HG03469 (cell line): ENCODE results near the gene PANK3.

Source experiments
- ATAC-seq: cut with Tn5 transposase; IDR thresholded peaks from one replicate; pipeline ENCODE4 v1.9.1; 2021; ENCODE audit warnings: mild to moderate bottlenecking, moderate library complexity, moderate number of reproducible peaks; ENCODE audit not compliant: unreplicated experiment

Gene PANK3

GRCh38 chr5:168578538-168579487 lies at the start of gene PANK3:
TSS of gene PANK3 (minus strand) at chr5:168579368. CDS start at chr5:168579283, 85 bp downstream.
- ATAC-seq = peak; percentile 34

- no peak for ATAC-seq
Measured at GRCh38 chr5:168624850-168625364, 45.7 kb upstream of the PANK3 start.

- ATAC-seq = no peak
Measured at GRCh38 chr5:168620807-168621206, 41.6 kb upstream of the PANK3 start.

- ATAC-seq = no peak
Measured at GRCh38 chr5:168614661-168615060, 35.5 kb upstream of the PANK3 start.

GRCh38 chr5:168613996-168614395 lies 34.8 kb upstream of the PANK3 start:
- ATAC-seq = no peak

- no peak for ATAC-seq
Measured at GRCh38 chr5:168613396-168613795, 34.2 kb upstream of the PANK3 start.

GRCh38 chr5:168612996-168613395 lies 33.8 kb upstream of the PANK3 start:
- ATAC-seq = no peak

- no peak for ATAC-seq
Measured at GRCh38 chr5:168612123-168612522, 33.0 kb upstream of the PANK3 start.

- no peak for ATAC-seq
Measured at GRCh38 chr5:168611165-168611564, 32.0 kb upstream of the PANK3 start.

- ATAC-seq = no peak
Measured at GRCh38 chr5:168609806-168610482, 30.8 kb upstream of the PANK3 start.

- ATAC-seq = no peak
Measured at GRCh38 chr5:168608821-168609220, 29.7 kb upstream of the PANK3 start.

GRCh38 chr5:168608386-168608785 lies 29.2 kb upstream of the PANK3 start:
- no peak for ATAC-seq

- no peak for ATAC-seq
Measured at GRCh38 chr5:168607946-168608345, 28.8 kb upstream of the PANK3 start.

GRCh38 chr5:168606562-168606961 lies 27.4 kb upstream of the PANK3 start:
- ATAC-seq = no peak

GRCh38 chr5:168604436-168604835 lies 25.3 kb upstream of the PANK3 start:
- no peak for ATAC-seq

- no peak for ATAC-seq
Measured at GRCh38 chr5:168603746-168604145, 24.6 kb upstream of the PANK3 start.

- ATAC-seq = no peak
Measured at GRCh38 chr5:168602517-168602916, 23.3 kb upstream of the PANK3 start.

- no peak for ATAC-seq
Measured at GRCh38 chr5:168601972-168602371, 22.8 kb upstream of the PANK3 start.

- no peak for ATAC-seq
Measured at GRCh38 chr5:168600409-168600808, 21.2 kb upstream of the PANK3 start.

GRCh38 chr5:168599826-168600225 lies 20.7 kb upstream of the PANK3 start:
- ATAC-seq = no peak

- ATAC-seq = no peak
Measured at GRCh38 chr5:168598639-168599038, 19.5 kb upstream of the PANK3 start.

GRCh38 chr5:168596927-168597326 lies 17.8 kb upstream of the PANK3 start:
- ATAC-seq = no peak
